Measurements from ENCODE around the gene ERCC1.

The ERCC1 gene

DNA sequence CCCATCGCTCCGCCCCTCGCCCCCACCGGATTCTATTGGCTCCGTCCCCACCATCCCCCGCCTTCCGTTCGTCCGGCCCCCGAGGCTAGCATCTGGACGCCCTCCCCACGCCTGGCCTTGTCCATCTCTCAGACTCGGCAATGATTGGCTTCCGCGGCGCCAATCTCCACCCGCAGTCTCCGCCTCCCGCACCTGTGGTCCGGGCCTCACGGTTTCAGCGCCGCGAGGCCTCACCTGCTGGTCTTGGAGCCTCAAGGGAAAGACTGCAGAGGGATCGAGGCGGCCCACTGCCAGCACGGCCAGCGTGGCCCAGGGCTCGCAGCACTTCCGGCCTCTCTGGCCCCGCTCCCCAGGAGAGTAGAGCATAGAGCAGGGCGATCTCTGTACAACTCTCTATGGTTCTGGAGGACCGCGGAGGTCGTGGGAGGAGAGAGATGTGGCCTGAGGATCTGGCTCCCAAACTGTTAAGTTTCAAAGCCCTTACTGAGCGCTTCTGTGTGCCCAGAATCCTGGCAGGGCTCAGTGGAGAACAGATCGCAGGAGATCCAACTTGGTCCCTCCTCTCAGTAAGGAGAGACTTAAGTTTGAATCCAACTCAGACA, at the start of gene ERCC1:
ERCC1 (minus strand) TSS at position 329 of the 602 bp plus-strand sequence. CDS start 543 bp downstream, outside the sequence.
- H3K27ac ChIP-seq = peak within 1 kb of the TSS; percentile 65 to 96 (median 90)
- H3K4me3 ChIP-seq = peak within 1 kb of the TSS; percentile 46 to 73 (median 57)

DNA sequence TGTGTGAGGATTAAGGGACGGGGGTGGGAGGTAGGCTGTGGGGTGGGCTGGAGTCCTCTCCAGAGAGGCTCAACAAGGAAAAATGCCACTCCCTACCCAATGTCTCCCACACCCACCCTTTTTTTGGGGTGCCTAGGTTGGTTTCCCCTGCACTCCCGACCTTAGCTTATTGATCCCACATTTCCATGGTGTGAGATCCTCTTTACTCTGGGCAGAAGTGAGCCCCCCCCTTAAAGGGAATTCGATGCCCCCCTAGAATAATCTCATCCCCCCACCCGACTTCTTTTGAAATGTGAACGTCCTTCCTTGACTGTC, 49.6 kb upstream of the ERCC1 start:
- no peak overlapping the region for H3K4me3 ChIP-seq

DNA sequence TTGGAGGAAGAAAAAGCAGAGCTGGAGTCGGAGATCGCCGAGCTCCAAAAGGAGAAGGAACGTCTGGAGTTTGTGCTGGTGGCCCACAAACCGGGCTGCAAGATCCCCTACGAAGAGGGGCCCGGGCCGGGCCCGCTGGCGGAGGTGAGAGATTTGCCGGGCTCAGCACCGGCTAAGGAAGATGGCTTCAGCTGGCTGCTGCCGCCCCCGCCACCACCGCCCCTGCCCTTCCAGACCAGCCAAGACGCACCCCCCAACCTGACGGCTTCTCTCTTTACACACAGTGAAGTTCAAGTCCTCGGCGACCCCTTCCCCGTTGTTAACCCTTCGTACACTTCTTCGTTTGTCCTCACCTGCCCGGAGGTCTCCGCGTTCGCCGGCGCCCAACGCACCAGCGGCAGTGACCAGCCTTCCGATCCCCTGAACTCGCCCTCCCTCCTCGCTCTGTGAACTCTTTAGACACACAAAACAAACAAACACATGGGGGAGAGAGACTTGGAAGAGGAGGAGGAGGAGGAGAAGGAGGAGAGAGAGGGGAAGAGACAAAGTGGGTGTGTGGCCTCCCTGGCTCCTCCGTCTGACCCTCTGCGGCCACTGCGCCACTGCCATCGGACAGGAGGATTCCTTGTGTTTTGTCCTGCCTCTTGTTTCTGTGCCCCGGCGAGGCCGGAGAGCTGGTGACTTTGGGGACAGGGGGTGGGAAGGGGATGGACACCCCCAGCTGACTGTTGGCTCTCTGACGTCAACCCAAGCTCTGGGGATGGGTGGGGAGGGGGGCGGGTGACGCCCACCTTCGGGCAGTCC, 49.0 kb upstream of the ERCC1 start:
- H3K27ac ChIP-seq = no peak overlapping the region
- H3K4me3 ChIP-seq = no peak overlapping the region

More for the DNA sequence above, 49.6 kb upstream of the ERCC1 start:
- H3K27ac ChIP-seq = no peak overlapping the region

DNA sequence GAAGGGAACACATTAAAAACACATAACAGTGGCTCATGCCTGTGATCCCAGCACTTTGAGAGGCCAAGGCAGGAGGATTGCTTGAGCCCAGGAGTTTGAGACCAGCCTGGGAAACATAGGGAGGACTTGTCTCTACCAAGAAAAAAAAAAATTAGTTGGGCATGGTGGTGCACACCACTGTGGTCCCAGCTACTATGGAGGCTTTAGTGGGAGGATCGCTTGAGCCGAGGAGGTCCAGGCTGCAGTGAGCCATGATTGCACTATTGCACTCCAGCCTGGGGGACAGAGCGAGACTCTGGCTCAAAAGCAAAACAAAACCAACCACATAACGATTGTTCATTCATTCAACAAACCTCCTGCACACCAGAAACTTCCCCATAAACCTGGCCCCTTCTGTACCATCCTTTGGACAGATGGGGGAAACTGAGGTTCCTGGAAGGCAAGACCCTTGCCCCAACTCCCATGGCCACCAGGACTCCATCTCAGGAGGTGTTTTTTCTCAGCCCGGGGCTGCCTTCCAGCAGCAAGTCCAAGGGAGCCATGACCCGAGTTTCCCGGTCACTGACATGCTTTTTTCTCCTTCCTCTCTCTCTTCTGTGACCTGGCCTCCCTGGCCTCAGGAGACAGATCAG, 48.3 kb upstream of the ERCC1 start:
- Histone ChIP-seq H3K27ac (no peak overlapping the region), H3K4me3 (no peak overlapping the region)

DNA sequence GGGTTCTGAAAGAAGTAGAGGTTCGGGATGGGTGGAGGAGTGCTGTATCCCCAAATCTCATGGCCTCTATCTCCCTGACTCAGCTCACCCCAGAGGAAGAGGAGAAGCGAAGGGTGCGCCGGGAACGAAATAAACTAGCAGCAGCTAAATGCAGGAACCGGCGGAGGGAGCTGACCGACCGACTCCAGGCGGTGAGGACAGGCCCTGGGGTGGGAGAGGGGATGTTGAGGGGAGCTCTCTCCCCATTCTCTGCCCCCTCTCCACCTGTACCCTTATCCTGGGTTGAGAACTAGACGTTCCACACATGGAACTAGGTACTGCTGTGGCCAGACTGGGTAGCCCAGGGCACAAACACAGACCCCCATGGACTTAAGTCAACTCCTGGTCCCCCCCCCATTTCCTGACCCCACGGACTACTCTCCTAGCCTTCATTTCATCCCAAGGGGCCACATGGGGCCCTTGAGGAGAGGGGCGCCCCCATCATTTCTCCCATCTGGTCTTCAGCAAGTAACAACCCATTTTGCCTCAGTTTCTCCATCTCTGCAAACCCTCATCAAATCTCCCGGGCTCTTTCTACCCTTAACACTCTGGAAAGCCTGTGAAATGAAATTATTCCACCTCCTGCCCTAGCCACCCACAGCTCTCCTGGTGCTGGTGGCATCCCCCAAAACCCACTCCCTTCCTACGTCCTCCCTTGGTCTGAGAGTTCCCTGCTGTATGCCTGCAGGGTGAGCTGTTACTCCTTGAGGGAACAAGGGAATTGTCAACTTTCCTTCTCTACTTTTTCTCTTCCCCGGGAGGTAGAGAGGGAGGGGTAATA, 47.6 kb upstream of the ERCC1 start:
- Histone ChIP-seq H3K27ac (peak overlapping the region in 2 of 21 experiments; percentile 90 to 94), H3K4me3 (peak overlapping the region in 1 of 7 experiments; percentile 78)

DNA sequence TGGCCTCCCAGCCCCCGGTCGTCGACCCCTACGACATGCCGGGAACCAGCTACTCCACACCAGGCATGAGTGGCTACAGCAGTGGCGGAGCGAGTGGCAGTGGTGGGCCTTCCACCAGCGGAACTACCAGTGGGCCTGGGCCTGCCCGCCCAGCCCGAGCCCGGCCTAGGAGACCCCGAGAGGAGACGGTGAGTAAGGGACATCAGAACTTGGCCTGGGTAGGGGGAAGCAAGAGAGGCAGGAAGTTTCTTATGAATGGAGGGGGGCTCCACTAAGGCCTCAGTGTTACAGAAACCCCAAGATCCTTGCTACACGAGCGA, 47.0 kb upstream of the ERCC1 start:
- Histone ChIP-seq H3K4me3 (peak overlapping the region in 1 of 7 experiments; percentile 78), H3K27ac (peak overlapping the region in 5 of 21 experiments; percentile 84 to 95 (median 92))

DNA sequence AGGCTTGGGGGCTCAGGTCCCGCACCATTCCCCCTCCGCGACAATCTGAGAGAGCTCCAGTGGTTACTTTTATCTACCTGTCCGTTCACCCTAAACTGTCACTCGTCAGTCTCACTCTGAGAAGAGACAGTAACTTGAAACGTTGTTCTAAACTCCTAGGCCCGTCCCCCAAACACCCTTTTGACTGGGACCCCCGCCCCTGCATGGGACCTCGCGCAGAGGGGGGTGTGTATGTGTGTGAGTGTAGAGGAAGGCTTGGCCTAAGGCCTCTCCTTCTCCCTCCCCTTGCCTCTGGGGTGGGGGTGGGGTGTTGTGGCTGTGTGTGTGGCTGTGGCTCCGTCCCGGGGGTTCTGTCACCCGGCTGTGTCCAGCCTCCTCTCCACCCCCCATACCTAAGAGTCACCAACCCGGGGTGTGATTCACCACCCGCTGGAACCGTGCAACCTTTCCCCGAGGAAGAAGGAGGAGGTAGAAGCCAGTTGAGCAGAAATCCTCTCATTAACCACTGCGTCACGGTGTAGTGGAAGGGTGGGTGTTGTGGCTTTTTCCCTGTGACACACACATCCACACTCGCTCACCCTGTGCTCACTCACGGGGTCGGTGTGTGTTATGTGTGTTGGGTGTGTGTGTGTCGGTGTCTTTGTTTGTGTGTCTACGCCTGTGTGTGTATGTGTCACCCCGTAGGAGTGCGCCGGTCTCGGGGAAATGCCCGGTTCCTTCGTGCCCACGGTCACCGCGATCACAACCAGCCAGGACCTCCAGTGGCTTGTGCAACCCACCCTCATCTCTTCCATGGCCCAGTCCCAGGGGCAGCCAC, 46.4 kb upstream of the ERCC1 start:
- Histone ChIP-seq H3K4me3 (peak overlapping the region; percentile 41 to 80 (median 62)), H3K27ac (peak overlapping the region in 20 of 21 experiments; percentile 48 to 100 (median 92))

DNA sequence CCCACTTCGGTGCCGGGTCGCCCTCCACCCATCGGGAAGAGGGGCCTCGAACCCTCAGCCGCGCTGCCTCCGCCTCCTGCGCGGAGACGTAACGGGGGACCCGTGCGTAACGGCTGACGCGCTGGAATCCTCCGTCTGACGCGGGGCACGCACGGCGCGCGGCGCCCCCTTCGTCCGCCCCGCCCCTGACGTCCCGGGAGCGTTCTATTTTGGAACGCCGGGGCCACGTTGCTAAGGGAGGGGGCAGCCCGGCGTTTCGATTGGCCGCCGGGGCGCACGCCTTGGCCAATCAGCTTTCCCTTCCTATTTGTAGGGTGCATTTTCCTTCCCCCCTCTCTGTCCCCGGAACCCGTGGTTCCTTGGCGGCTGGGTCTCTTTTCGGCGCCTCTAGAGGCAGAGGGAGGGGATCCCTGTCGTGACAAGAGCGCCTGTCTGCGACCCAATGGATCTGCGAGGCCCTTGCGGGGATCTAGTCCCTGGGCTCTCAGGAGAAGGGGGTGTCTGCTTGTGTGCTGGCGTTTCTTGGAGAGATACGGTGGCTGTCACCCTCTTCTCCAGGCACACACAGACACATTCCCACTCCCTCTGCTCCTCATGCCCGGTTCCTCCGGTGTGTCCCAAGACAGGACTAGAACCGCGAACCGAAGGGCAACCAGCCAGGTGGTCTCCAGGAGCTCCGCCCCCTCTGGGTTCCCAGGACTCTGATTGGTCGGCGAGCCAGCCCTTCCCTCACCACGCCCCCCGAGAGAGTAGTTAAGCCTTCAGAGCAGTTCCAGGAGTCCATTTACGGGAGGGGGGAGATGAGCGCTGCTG, 45.6 kb upstream of the ERCC1 start:
- Histone ChIP-seq H3K27ac (peak overlapping the region; percentile 27 to 100 (median 91)), H3K4me3 (peak overlapping the region; percentile 41 to 80 (median 62))

DNA sequence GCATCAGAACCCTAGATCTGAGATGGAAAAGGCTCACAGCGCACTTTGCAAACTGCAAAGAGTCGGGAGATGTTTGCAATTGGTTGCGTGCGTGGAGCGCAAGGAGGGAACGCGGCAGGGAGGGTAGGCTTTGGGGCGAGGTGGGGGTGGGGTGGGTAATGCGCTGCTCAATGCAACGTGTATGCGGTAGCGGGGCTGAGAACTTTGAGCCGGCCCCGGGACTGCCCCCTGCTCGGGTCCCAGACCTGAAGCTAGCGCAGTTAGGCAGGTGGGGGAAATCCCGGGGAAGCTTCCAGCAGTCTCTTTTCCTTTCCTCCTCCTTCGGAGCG, 45.0 kb upstream of the ERCC1 start:
- Histone ChIP-seq H3K27ac (peak overlapping the region; percentile 27 to 100 (median 90)), H3K4me3 (peak overlapping the region; percentile 41 to 80 (median 62))

DNA sequence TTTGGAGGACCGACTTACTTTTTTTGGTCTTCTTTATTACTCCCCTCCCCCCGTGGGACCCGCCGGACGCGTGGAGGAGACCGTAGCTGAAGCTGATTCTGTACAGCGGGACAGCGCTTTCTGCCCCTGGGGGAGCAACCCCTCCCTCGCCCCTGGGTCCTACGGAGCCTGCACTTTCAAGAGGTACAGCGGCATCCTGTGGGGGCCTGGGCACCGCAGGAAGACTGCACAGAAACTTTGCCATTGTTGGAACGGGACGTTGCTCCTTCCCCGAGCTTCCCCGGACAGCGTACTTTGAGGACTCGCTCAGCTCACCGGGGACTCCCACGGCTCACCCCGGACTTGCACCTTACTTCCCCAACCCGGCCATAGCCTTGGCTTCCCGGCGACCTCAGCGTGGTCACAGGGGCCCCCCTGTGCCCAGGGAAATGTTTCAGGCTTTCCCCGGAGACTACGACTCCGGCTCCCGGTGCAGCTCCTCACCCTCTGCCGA, 44.5 kb upstream of the ERCC1 start:
- peak overlapping the region in 20 of 21 experiments; percentile 27 to 100 (median 90) for H3K27ac ChIP-seq
- peak overlapping the region; percentile 41 to 80 (median 62) for H3K4me3 ChIP-seq

DNA sequence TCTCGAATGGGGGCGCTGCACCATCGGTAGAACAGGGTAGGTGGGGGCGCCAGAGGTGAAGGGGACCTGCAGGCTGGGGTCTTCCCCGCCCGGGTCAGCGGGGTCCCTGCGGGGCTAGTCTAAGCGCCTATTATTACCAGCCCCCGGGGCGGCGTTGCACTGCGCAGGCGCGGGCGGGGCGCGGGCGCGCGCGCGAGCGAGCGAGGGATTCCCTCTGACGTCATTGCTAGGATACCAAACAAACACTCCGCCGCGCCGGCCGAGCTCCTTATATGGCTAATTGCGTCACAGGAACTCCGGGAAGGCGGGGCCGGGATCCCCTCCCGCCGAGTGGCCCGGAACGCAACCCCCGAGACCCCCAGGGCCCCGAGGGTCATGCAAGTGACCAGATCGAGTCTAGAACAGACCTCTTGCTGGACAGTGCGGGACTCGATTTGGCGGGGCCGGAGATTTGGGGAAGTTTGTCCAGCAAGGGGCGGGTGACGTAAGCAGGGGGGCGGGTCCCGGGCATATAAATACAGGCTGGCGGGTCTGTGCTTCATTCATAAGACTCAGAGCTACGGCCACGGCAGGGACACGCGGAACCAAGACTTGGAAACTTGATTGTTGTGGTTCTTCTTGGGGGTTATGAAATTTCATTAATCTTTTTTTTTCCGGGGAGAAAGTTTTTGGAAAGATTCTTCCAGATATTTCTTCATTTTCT, 43.9 kb upstream of the ERCC1 start, which contains the start of gene FOSB:
FOSB (plus strand) TSS at position 541 of the 703 bp plus-strand sequence. CDS start 591 bp downstream, outside the sequence.
- peak within 1 kb of the TSS; percentile 27 to 100 (median 90) for H3K27ac ChIP-seq
- H3K4me3 ChIP-seq = peak within 1 kb of the TSS; percentile 41 to 80 (median 62)

DNA sequence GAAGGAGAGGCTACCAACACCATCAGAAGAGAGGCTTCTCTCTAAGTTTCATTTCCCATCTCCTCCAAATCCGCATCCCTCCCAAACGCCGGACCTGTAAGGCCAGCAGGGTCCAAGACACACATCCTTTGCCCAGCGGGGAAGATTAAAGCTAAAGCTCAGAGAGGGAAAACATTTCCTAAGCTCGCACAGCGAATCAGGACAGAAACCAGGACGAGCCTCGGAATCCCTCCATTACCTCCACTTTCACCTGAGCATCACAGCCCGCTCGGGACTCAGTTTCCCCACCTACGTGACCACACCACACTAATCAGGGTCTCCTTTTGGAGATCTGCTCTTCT, 43.4 kb upstream of the ERCC1 start:
- Histone ChIP-seq H3K27ac (peak overlapping the region in 18 of 21 experiments; percentile 56 to 100 (median 90)), H3K4me3 (peak overlapping the region; percentile 41 to 80 (median 62))

DNA sequence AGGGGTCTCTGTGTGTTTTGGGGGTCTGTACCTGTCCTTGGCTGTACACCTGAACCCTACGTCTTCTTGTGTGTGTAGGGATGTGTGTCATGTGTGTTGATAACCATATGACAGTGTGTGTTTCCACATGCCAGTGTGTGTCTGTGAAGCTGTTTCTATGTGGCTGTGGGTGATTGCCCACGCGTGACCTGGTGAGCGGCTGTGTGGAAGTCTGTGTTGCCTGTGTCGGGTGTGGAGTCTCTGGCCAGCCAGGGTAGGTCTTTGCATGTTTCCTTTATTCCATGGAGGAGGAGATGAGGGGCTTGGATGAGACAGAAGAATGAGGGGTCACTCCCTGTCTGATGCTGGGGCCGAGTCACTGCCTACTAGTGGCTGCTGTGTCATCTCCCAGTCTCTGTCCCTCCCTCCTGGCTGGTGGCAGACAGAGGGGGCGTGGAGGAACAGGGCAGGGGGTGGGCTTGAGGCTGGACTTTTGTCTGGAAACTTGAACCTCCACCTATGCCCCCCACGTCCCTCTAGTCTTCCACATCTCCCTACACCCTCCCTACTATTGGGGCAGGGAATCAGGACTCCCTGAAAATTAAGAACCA, 41.2 kb upstream of the ERCC1 start:
- Histone ChIP-seq H3K4me3 (no peak overlapping the region), H3K27ac (no peak overlapping the region)

DNA sequence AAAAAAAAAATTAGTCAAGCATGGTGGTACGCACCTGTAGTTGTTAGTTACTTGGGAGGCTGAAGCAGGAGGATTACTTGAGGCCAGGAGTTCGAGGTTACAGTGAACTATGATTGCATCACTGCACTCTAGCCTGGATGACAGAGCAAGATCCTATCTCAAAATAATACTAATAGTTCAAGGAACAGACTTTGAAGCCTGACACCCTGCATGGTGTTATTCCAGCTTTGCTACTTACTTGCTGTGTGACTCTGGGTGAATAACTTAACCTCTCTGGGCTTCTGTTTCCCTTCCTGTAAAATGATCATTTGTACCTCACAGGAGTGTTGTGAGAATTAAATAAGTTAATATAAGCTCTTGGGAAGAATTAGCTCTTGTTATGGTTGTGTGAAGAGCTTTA, 40.6 kb upstream of the ERCC1 start:
- Histone ChIP-seq H3K4me3 (no peak overlapping the region), H3K27ac (no peak overlapping the region)

DNA sequence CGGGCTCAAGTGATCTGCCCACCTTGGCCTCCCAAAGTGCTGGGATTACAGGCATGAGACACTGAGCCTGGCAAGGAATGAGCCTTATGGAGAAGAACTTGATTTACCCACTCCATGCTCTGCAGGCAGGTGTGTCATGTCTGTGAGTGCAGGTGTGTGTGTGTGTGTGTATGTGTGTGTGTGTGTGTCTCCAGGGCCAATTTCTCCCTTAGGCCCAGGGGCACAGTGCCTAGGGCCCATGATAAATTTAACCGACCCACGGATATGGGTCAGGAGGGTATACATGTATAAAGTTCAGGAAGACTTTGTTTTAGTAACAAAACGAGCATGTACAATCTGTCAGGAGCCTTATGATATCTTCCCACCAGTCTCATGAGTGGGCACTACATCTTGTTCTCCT, 39.5 kb upstream of the ERCC1 start:
- no peak overlapping the region for H3K27ac ChIP-seq
- H3K4me3 ChIP-seq = no peak overlapping the region

DNA sequence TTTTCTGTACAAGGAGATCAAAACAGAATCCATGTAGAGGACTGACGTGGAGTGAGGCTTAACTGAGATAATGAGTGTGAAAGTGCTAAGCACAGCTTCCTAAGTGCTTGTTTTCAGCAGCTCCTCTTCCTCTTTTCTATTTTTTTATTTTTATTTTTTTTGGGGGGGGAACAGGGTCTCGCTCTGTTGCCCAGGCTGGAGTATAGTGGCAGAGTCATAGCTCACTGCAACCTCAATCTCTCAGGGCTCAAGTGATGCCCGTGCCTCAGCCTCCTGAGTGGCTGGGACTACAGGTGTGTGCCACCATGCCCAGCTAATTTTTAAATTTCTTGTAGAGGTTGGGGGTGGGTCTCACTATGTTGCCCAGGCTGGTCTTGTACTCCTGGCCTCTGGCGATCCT, 38.5 kb upstream of the ERCC1 start:
- no peak overlapping the region for H3K27ac ChIP-seq
- no peak overlapping the region for H3K4me3 ChIP-seq

DNA sequence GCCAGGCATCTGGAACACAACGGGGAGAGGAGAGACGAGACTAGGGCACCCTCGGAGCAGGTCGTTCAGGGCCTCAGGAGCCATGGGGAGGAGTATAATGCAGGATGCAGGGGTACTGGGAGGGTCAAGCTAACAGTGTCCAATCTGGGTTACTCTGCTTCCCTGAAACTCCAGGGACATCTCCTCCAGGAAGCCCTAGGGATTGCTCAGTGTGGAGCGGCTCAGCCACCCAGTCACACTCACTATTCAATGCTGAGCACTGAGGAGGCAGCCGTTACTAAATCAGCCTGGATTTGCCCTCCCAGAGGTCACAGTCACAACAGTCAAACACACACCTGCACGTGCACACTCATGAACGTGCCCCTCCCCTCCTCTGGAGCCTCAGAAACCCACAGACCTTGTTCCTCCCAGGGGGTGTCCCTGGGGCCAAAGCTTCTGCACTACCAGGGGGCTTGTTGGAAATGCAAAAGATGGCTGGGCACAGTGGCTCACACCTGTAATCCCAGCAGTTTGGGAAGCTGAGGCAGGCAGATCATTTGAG, 37.2 kb upstream of the ERCC1 start:
- Histone ChIP-seq H3K4me3 (no peak overlapping the region), H3K27ac (no peak overlapping the region)

Measured in skin epidermis (tissue), 12 donors.